ENCODE data around the gene KIFAP3. TPM values are rescaled to one million over a fixed set of nuclear protein-coding genes. Genes with fewer than 3 reads are reported as not detected.

The KIFAP3 gene
- total RNA-seq, 2 experiments from 2014 or later: 20.1 to 21.7 TPM

DNA sequence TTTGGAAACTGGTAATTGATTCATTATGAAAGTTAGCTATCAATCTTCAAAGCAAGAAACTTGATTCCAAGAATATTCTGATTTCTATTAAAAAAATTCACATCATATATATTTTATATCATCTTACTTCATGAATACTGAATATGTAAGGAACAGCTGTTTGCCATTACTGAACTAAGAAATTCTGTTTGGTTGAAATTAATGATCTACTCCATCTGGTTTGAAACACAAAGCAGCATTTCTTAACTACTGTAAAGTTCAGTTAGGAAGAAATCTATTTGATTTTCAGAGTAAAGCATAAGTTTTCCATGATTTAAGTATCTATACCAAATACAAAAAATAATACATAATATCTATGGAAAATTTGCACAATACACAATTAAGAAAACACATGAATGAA lies 114.8 kb downstream of the KIFAP3 start:
- Mint-ChIP-seq H3K36me3 (ENCODE audit: low read depth) (peaks cover 5% of the 10 kb centered on the region), H3K9me3 (ENCODE audit: insufficient read depth) (no peaks in the 10 kb centered on the region), H3K4me1 (ENCODE audit: low read depth) (no peaks in the 10 kb centered on the region), H3K4me3 (no peak overlapping the region), H3K27me3 (ENCODE audit: low read depth) (no peaks in the 10 kb centered on the region), H3K27ac (no peak overlapping the region)
- ChIA-PET CTCF (no interaction called here), POLR2A (interaction anchor here (0.6 kb wide), 1 partner anchor 76 kb away, joined by 5 read pairs; no protein-coding TSS in a partner anchor)
- no peak for ATAC-seq
- no peak for DNase-seq

GRCh38 chr1:169958987-169959386 lies 115.5 kb downstream of the KIFAP3 start:
- ATAC-seq (no peak), DNase-seq (no peak)
- no peaks in the 10 kb centered on the region for H3K9me3 Mint-ChIP-seq (ENCODE audit: insufficient read depth)
- POLR2A ChIA-PET: no interaction called here
- H3K4me3 Mint-ChIP-seq: no peak overlapping the region
- H3K36me3 Mint-ChIP-seq (ENCODE audit: low read depth): peaks cover 5% of the 10 kb centered on the region
- CTCF ChIA-PET: no interaction called here
- H3K4me1 Mint-ChIP-seq (ENCODE audit: low read depth): no peaks in the 10 kb centered on the region
- H3K27ac Mint-ChIP-seq: no peak overlapping the region
- H3K27me3 Mint-ChIP-seq (ENCODE audit: low read depth): no peaks in the 10 kb centered on the region

- DNase-seq (no peak), ATAC-seq (no peak)
- Mint-ChIP-seq H3K27ac (no peak overlapping the region), H3K4me1 (ENCODE audit: low read depth) (no peaks in the 10 kb centered on the region), H3K27me3 (ENCODE audit: low read depth) (no peaks in the 10 kb centered on the region), H3K9me3 (ENCODE audit: insufficient read depth) (no peaks in the 10 kb centered on the region), H3K4me3 (no peak overlapping the region), H3K36me3 (ENCODE audit: low read depth) (peaks cover 2% of the 10 kb centered on the region)
- ChIA-PET CTCF (no interaction called here), POLR2A (no interaction called here)
Observed at GRCh38 chr1:169957884-169958283, 116.6 kb downstream of the KIFAP3 start.

DNA sequence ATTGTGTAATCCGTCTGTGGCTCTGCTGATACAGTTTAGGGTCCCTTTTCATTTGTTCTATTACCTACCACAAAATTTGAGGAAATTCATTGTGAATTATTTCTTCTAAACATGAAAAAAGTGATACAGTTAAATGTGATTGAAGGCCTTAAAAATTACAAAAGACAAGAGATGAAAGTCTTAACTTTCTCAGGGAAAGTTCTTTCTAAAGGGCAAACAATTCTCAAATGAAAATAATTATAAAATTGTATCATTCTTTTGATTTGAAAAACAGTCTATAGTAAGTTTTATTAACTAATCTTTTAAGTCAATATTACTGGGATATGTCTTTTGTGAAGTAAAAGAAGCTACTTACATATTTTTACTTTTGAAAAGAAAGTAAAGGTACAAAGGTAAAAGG lies 123.4 kb downstream of the KIFAP3 start:
- Mint-ChIP-seq H3K27me3 (ENCODE audit: low read depth) (no peaks in the 10 kb centered on the region), H3K4me3 (no peak overlapping the region), H3K4me1 (ENCODE audit: low read depth) (no peaks in the 10 kb centered on the region), H3K9me3 (ENCODE audit: insufficient read depth) (no peaks in the 10 kb centered on the region), H3K36me3 (ENCODE audit: low read depth) (peaks cover 2% of the 10 kb centered on the region), H3K27ac (no peak overlapping the region)
- ATAC-seq (no peak), DNase-seq (no peak)
- POLR2A ChIA-PET: interaction anchor here (0.7 kb wide), 1 partner anchor 514 kb away, joined by 4 read pairs; no protein-coding TSS in a partner anchor
- CTCF ChIA-PET: no interaction called here

DNA sequence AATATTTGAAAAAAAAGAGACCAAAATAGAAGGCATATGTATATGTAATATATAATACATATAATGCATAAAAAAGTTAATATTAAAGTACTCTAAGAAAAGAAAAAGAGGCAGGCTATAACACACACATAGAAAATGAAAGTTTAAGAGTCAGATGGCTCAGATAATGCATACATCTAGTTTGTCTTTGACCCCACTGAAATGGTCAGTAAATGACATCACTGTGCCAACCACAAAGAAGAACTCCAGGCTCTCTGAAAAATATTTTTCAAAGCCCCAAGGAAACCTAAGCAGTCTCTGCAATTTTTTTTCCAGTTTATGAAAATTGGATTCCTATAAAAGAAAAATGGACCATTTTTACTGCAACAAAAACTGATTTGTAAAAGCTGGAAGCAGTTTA lies 125.4 kb downstream of the KIFAP3 start:
- POLR2A ChIA-PET: no interaction called here
- H3K9me3 Mint-ChIP-seq (ENCODE audit: insufficient read depth): no peaks in the 10 kb centered on the region
- H3K27me3 Mint-ChIP-seq (ENCODE audit: low read depth): no peaks in the 10 kb centered on the region
- peaks cover 2% of the 10 kb centered on the region for H3K36me3 Mint-ChIP-seq (ENCODE audit: low read depth)
- CTCF ChIA-PET: no interaction called here
- no peaks in the 10 kb centered on the region for H3K4me1 Mint-ChIP-seq (ENCODE audit: low read depth)
- no peak overlapping the region for H3K27ac Mint-ChIP-seq
- no peak overlapping the region for H3K4me3 Mint-ChIP-seq
- no peak for ATAC-seq
- DNase-seq: no peak

- Mint-ChIP-seq H3K9me3 (ENCODE audit: insufficient read depth) (no peaks in the 10 kb centered on the region), H3K27me3 (ENCODE audit: low read depth) (no peaks in the 10 kb centered on the region), H3K27ac (no peak overlapping the region), H3K4me1 (ENCODE audit: low read depth) (no peaks in the 10 kb centered on the region), H3K4me3 (no peak overlapping the region), H3K36me3 (ENCODE audit: low read depth) (no peaks in the 10 kb centered on the region)
- no peak for ATAC-seq
- DNase-seq: no peak
- ChIA-PET CTCF (interaction anchor here (0.5 kb wide), 1 partner anchor 783 kb away, joined by 3 read pairs; no protein-coding TSS in a partner anchor), POLR2A (no interaction called here)
Observed at GRCh38 chr1:169946206-169946605, 128.3 kb downstream of the KIFAP3 start.

DNA sequence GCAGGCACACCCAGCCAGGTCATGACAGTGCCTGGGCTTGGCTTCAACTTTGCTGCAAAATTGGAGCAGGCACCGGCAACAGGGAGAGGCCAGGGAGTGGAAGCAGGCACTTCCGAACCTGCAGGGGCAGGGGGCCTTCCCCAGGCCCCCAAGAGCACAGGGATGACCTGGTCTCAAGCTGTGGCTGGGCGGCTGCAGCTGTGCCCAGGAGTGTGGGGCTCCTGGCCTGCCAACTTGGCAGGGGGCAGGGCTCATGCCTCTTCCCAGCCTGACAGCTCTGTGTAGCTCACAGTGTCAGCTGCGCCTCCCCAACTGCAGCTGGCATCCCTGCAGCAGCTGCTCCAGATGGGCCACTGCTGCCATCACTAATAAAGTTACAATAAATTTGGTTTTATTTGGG lies 129.3 kb downstream of the KIFAP3 start:
- H3K36me3 Mint-ChIP-seq (ENCODE audit: low read depth): no peaks in the 10 kb centered on the region
- DNase-seq (no peak), ATAC-seq (no peak)
- H3K4me3 Mint-ChIP-seq: no peak overlapping the region
- CTCF ChIA-PET: no interaction called here
- no peak overlapping the region for H3K27ac Mint-ChIP-seq
- H3K4me1 Mint-ChIP-seq (ENCODE audit: low read depth): no peaks in the 10 kb centered on the region
- H3K27me3 Mint-ChIP-seq (ENCODE audit: low read depth): no peaks in the 10 kb centered on the region
- POLR2A ChIA-PET: no interaction called here
- no peaks in the 10 kb centered on the region for H3K9me3 Mint-ChIP-seq (ENCODE audit: insufficient read depth)

DNA sequence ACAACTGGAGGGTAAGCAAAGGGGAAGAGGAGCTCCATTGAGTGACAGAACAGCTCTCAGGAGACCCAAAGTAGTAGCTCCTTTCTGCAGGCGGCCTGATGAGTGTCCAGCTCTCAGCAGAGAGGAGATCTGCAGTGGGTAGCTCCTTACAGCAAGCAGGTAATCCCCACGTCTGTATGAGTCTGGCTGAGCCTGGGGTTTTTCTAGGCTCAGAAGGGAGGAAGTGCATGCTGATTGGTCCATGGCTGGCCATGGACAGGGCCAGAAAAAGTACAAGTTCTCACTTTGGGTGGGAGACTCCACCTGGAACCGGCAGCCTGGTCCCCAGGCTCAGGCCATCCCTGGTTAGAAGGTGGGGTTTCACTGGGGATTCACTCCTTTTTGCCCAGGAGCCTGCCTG lies 129.9 kb downstream of the KIFAP3 start:
- no peak overlapping the region for H3K4me3 Mint-ChIP-seq
- H3K36me3 Mint-ChIP-seq (ENCODE audit: low read depth): no peaks in the 10 kb centered on the region
- H3K27me3 Mint-ChIP-seq (ENCODE audit: low read depth): no peaks in the 10 kb centered on the region
- DNase-seq: no peak
- POLR2A ChIA-PET: no interaction called here
- CTCF ChIA-PET: no interaction called here
- H3K4me1 Mint-ChIP-seq (ENCODE audit: low read depth): no peaks in the 10 kb centered on the region
- H3K27ac Mint-ChIP-seq: no peak overlapping the region
- no peak for ATAC-seq
- no peaks in the 10 kb centered on the region for H3K9me3 Mint-ChIP-seq (ENCODE audit: insufficient read depth)

- no peaks in the 10 kb centered on the region for H3K27me3 Mint-ChIP-seq (ENCODE audit: low read depth)
- ChIA-PET CTCF (no interaction called here), POLR2A (interaction anchor here (0.6 kb wide), 1 partner anchor 1759 kb away, joined by 3 read pairs; no protein-coding TSS in a partner anchor)
- no peak for ATAC-seq
- H3K4me3 Mint-ChIP-seq: no peak overlapping the region
- H3K9me3 Mint-ChIP-seq (ENCODE audit: insufficient read depth): no peaks in the 10 kb centered on the region
- no peaks in the 10 kb centered on the region for H3K4me1 Mint-ChIP-seq (ENCODE audit: low read depth)
- no peak for DNase-seq
- no peak overlapping the region for H3K27ac Mint-ChIP-seq
- H3K36me3 Mint-ChIP-seq (ENCODE audit: low read depth): no peaks in the 10 kb centered on the region
Observed at GRCh38 chr1:169943963-169944526, 130.4 kb downstream of the KIFAP3 start.

DNA sequence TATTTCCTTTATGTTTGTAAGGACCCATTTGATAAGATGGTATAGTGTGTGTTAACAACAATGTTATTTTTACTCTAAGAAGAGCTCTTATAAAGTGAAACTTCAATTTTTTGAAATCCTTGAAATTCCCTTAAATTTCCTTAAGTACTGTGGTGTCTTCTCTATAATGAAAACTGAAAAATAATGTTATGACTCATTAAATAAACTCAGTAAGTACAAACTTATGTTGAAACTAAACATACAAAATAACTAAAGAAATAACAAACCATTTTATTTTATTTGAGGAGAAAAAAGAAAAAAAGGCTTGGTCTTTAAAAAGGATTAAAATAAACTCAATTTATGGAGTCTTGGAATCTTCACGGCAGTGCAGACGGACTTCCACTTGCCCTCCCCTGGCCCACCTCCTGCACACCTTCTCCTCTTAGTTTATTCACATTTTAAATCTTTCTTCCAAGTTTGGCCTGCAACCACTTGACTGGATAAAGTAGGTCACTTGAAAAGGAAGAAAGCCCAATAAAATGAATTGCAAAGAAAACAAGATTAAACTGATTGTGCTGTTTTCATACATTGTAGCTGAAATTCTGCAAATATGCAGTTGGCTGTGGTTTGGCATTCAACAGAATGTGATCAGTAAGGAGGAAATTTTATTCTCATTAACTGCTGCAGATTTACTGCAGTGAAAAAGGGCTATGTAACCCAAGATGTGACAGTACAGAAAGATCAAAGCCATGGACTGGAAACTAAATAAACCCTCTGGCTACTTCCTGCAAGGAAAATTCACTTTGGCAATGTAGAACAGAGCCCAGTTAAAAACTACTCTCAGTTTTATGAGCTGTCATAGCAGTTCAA lies 132.3 kb downstream of the KIFAP3 start:
- H3K27ac Mint-ChIP-seq: no peak overlapping the region
- ChIA-PET POLR2A (no interaction called here), CTCF (interaction anchor here (1.0 kb wide), 1 partner anchor 13 kb away, joined by 3 read pairs; no protein-coding TSS in a partner anchor)

DNA sequence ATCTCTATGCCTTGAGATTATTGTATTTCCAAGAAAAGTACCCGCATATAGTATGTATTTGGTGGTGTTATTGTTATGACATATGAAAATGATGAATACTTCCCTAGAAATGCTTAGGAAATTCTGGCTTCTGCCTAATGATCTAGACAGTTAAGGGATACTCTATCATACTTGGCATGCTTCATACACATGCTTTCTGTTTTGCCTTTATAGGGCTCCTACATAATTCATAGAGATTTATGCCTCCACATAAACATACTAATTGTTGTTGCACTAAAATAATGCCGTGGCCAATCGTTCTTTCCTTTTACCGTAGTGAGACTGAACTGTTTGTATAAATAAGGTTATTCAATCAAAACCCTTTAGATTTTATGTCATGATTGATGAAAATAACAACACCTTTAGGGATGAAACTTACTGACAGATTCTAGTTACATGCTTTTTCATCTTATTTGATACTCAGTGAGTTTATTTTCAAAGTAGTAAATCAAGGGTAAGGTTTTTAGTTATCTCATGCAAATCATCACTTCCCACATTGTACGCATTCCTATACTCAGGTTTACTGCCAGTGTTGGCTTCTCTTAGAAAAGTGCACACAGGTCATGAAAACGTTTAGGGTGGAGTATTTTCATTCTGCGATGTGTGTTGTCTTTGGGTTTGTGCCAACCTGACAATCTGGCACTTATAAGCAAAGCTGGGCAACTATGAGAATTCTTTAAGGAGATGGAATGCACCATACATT lies 140.3 kb downstream of the KIFAP3 start:
- Mint-ChIP-seq H3K36me3 (ENCODE audit: low read depth) (no peaks in the 10 kb centered on the region), H3K9me3 (ENCODE audit: insufficient read depth) (no peaks in the 10 kb centered on the region), H3K27me3 (ENCODE audit: low read depth) (no peaks in the 10 kb centered on the region), H3K4me1 (ENCODE audit: low read depth) (no peaks in the 10 kb centered on the region), H3K27ac (no peak overlapping the region), H3K4me3 (no peak overlapping the region)
- POLR2A ChIA-PET: no interaction called here
- ATAC-seq (no peak), DNase-seq (no peak)
- CTCF ChIA-PET: no interaction called here

More for the DNA sequence above, 132.3 kb downstream of the KIFAP3 start:
- DNase-seq (no peak), ATAC-seq (no peak)
- Mint-ChIP-seq H3K9me3 (ENCODE audit: insufficient read depth) (no peaks in the 10 kb centered on the region), H3K4me3 (no peak overlapping the region), H3K27me3 (ENCODE audit: low read depth) (no peaks in the 10 kb centered on the region), H3K4me1 (ENCODE audit: low read depth) (no peaks in the 10 kb centered on the region), H3K36me3 (ENCODE audit: low read depth) (no peaks in the 10 kb centered on the region)

DNA sequence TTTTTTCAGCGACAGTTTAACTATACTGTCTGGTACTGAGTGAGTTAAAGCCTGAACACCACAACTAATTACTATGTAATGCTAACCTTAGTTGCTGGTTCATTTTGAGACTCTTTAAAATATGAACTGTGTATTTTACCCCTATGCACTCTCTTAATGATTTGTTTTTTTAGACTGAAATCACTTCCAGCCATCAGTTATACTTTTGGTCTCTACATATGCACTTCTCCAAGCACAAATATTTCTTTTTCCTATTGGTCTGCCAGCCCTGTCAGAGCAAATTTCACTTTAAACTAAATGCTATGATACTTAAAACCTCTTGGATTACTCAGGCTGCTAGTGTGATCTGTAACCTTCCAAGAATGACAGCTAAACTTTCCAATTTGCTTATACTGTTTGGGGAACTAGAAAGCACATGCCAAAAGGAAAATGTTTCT lies 142.7 kb downstream of the KIFAP3 start:
- ATAC-seq (no peak), DNase-seq (no peak)
- Mint-ChIP-seq H3K27me3 (ENCODE audit: low read depth) (no peaks in the 10 kb centered on the region), H3K4me1 (ENCODE audit: low read depth) (peaks cover 3% of the 10 kb centered on the region), H3K36me3 (ENCODE audit: low read depth) (no peaks in the 10 kb centered on the region), H3K27ac (no peak overlapping the region), H3K4me3 (no peak overlapping the region), H3K9me3 (ENCODE audit: insufficient read depth) (no peaks in the 10 kb centered on the region)
- ChIA-PET CTCF (no interaction called here), POLR2A (no interaction called here)

Data from activated CD8-positive, alpha-beta T cell treated with anti-CD3 and anti-CD28 coated beads, Interleukin-2, amount 10 ng/mL, durations not matched to agents 7 days and 5 days (primary cell).